ENCODE measurements around the gene DPP10. TPM values are rescaled to one million over a fixed set of nuclear protein-coding genes. Genes with fewer than 3 reads are reported as not detected.

Gene DPP10
- total and polyA plus RNA-seq, 2 of the 13 experiments (the other 11 are each of a cell fraction or from before 2014, with no cell fraction given): 0.95 to 1.7 TPM

GRCh38 chr2:114685102-114685501, 242.7 kb downstream of the DPP10 start:
- Histone ChIP-seq H3K36me3 (replicated peaks in 1 of 2; ENCODE audit: control insufficient read depth in 1 of 2, insufficient read depth in 2 of 2, low read length in 2 of 2) (no peaks in the 10 kb centered on the region), H3K4me3 (replicated peaks in 1 of 3; ENCODE audit: insufficient read depth in 1 of 3, low read depth in 2 of 3, low read length in 3 of 3) (no peak overlapping the region), H3K4me1 (ENCODE audit: insufficient read depth, low read length) (no peaks in the 10 kb centered on the region), H3K79me2 (ENCODE audit: insufficient read depth, low read length) (no peaks in the 10 kb centered on the region), H3K27ac (ENCODE audit: extremely low read length, insufficient read depth, low read length) (no peak overlapping the region), H2AFZ (ENCODE audit: low read length) (no peak overlapping the region), H4K20me1 (ENCODE audit: insufficient read depth, low read length) (no peaks in the 10 kb centered on the region), H3K9me3 (ENCODE audit: low read length) (no peaks in the 10 kb centered on the region), H3K4me2 (ENCODE audit: low read depth, low read length) (no peak overlapping the region), H3K9ac (ENCODE audit: insufficient read depth, low read depth, low read length) (no peak overlapping the region), H3K27me3 (ENCODE audit: control insufficient read depth in 1 of 2, insufficient read depth in 2 of 2, low read length in 2 of 2) (no peaks in the 10 kb centered on the region)
- POLR2A ChIA-PET: no interaction called here
- TF ChIP-seq DNMT3B (CRISPR knock-in tag; conservative IDR thresholded peaks at IDR 0.05) (no peak), RBM39 (IDR thresholded peaks at IDR 0.05; ENCODE audit: low read depth, low read length, poor library complexity, severe bottlenecking) (no peak), PCBP1 (IDR thresholded peaks at IDR 0.05; ENCODE audit: borderline replicate concordance, low read depth, low read length) (no peak), E2F2 (CRISPR knock-in tag; IDR thresholded peaks at IDR 0.05; ENCODE audit: borderline replicate concordance) (no peak), TP53 (CRISPR knock-in tag; conservative IDR thresholded peaks at IDR 0.05) (no peak), MIER3 (CRISPR knock-in tag; IDR thresholded peaks at IDR 0.05; ENCODE audit: borderline replicate concordance) (no peak), PAXIP1 (CRISPR knock-in tag; conservative IDR thresholded peaks at IDR 0.05) (no peak), GPBP1L1 (CRISPR knock-in tag; IDR thresholded peaks at IDR 0.05) (no peak), ZNF260 (CRISPR knock-in tag; IDR thresholded peaks at IDR 0.05; ENCODE audit: borderline replicate concordance, low read depth) (no peak), TEAD2 (CRISPR knock-in tag; IDR thresholded peaks at IDR 0.05) (no peak), ZNF550 (CRISPR knock-in tag; IDR thresholded peaks at IDR 0.05; ENCODE audit: borderline replicate concordance) (no peak), SSRP1 (CRISPR knock-in tag; IDR thresholded peaks at IDR 0.05) (no peak), KDM3A (CRISPR knock-in tag; IDR thresholded peaks at IDR 0.05; ENCODE audit: low read depth) (no peak), CERS6 (CRISPR knock-in tag; IDR thresholded peaks at IDR 0.05) (no peak), ZNF670 (CRISPR knock-in tag; IDR thresholded peaks at IDR 0.05; ENCODE audit: borderline replicate concordance) (no peak), ZFP91 (CRISPR knock-in tag; IDR thresholded peaks at IDR 0.05; ENCODE audit: borderline replicate concordance) (no peak), XRCC5 (optimal IDR thresholded peaks at IDR 0.05; ENCODE audit: low read length) (no peak), ZNF263 (CRISPR knock-in tag; IDR thresholded peaks at IDR 0.05) (no peak)
- intact Hi-C loops (cut with micrococcal nuclease; ENCODE audit: unreplicated experiment): no loop called here
- CTCF ChIA-PET (ENCODE audit: low intra/inter-chr PET ratio, low total read pairs): no interaction called here
- no peak for ATAC-seq
- BruUV-seq (replicated peaks): no TSS peak
- no peak for DNase-seq (ENCODE audit: low spot score)
- in situ Hi-C loops (cut with HindIII; ENCODE audit: extremely low pct_ligation_motif_present, low pct_unique_long_range_greater_than_20kb): no loop called here
- FAIRE-seq: no peak
- 9% methylated on average over 3 of the region's 3 CpGs for WGBS (ENCODE audit: low lambda C conversion rate)

Data from HepG2 (cell line).